GM18861 (cell line): ENCODE measurements around the gene PPM1D.
"Not testable (repeated sequence)": the region's sequence is repeated elsewhere in the genome, so short reads cannot be mapped to it uniquely, and the experiment has no call there.

ENCODE experiments used
- ATAC-seq: cut with Tn5 transposase; IDR thresholded peaks from one replicate; pipeline ENCODE4 v1.9.1; 2021; ENCODE audit not compliant: unreplicated experiment

Gene PPM1D

GRCh38 chr17:60599620-60600489, at the start of gene PPM1D:
Gene PPM1D, plus strand, starts transcription at chr17:60600193. Its CDS starts 222 bp downstream, at chr17:60600415.
- peak; percentile 78 for ATAC-seq

GRCh38 chr17:60552255-60552654, 47.7 kb upstream of the PPM1D start:
- not testable (repeated sequence) for ATAC-seq

GRCh38 chr17:60554377-60554788, 45.6 kb upstream of the PPM1D start:
- no peak for ATAC-seq

- no peak for ATAC-seq
Measured at GRCh38 chr17:60555786-60556185, 44.2 kb upstream of the PPM1D start.

GRCh38 chr17:60557805-60558204, 42.2 kb upstream of the PPM1D start:
- no peak for ATAC-seq

GRCh38 chr17:60559659-60559994, 40.4 kb upstream of the PPM1D start:
- no peak for ATAC-seq

- ATAC-seq: no peak
Measured at GRCh38 chr17:60559995-60560859, 39.8 kb upstream of the PPM1D start.

GRCh38 chr17:60560860-60561257, 39.1 kb upstream of the PPM1D start:
- no peak for ATAC-seq

- ATAC-seq: no peak
Measured at GRCh38 chr17:60562421-60562820, 37.6 kb upstream of the PPM1D start.

- ATAC-seq: no peak
Measured at GRCh38 chr17:60563743-60564142, 36.2 kb upstream of the PPM1D start.

GRCh38 chr17:60565233-60565632, 34.8 kb upstream of the PPM1D start:
- ATAC-seq: no peak

- ATAC-seq: no peak
Measured at GRCh38 chr17:60573236-60574051, 26.5 kb upstream of the PPM1D start.

- peak; percentile 56 for ATAC-seq
Measured at GRCh38 chr17:60577147-60577915, 22.7 kb upstream of the PPM1D start.

GRCh38 chr17:60579090-60579489, 20.9 kb upstream of the PPM1D start:
- no peak for ATAC-seq

- no peak for ATAC-seq
Measured at GRCh38 chr17:60579551-60579950, 20.4 kb upstream of the PPM1D start.

GRCh38 chr17:60583008-60583407, 17.0 kb upstream of the PPM1D start:
- ATAC-seq: no peak

GRCh38 chr17:60585887-60586286, 14.1 kb upstream of the PPM1D start:
- ATAC-seq: no peak

GRCh38 chr17:60586288-60586974, 13.6 kb upstream of the PPM1D start:
- ATAC-seq: no peak

- no peak for ATAC-seq
Measured at GRCh38 chr17:60590070-60590469, 9.9 kb upstream of the PPM1D start.

GRCh38 chr17:60592750-60593149, 7.2 kb upstream of the PPM1D start:
- no peak for ATAC-seq
